GM18951 (cell line): ENCODE measurements around the gene SPTA1.

Source experiments
- POLR2A ChIP-seq: IDR thresholded peaks from 4 replicates; pipeline ENCODE4 v1.6.1; 2011; ENCODE audit warnings: mild to moderate bottlenecking; ENCODE audit not compliant: insufficient read length, insufficient read depth; ENCODE audit errors: extremely low read depth
- in situ Hi-C: fragments of 300-500 bp; cut with MboI; formaldehyde crosslinking; loops from one replicate; pipeline ENCODE4 v1.12.0; 2022; ENCODE audit warnings: low sequenced_read_pairs, mixed read lengths, inconsistent platforms; ENCODE audit not compliant: unreplicated experiment

Gene SPTA1

DNA sequence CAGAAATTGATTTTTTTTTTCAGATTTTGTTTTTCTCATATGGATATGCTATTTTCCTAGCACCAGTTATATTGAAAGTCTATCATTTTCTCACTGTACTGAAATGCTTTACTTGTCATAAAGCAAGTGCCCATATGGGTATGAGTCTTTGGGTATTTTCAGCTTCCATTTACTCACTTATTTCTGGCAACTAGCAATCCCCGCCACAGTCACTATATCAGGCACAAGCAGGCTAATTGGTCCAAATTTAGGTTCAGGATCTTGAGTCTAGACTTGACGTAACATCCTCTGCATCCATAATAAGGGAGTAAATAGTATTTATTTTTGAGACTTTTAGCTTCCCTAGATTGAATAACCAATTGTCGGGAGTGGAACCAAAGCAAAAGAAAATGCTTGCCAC lies 109.0 kb downstream of the SPTA1 start:
- TF ChIP-seq POLR2A = no peak
- in situ Hi-C loops = no loop called here

DNA sequence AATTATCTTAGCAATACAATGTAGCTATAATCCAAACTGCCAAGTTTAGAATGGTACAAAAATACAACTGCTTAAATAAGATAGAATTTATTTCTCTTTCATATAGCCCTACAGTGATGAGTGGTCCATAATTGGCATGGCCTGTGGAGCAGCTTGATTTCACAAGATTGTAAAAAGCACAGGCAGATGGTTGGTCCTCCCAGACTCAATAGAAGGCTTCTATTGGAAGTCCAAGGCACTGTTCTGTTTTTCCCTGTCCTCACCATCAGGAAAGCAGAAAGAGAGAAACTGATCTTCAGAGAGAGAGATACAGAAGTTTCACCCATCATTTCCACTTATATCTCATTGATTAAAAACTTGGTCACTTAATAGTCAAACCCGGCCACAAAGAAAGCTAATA lies 114.3 kb downstream of the SPTA1 start:
- no peak for TF ChIP-seq POLR2A
- in situ Hi-C loops = no loop called here

DNA sequence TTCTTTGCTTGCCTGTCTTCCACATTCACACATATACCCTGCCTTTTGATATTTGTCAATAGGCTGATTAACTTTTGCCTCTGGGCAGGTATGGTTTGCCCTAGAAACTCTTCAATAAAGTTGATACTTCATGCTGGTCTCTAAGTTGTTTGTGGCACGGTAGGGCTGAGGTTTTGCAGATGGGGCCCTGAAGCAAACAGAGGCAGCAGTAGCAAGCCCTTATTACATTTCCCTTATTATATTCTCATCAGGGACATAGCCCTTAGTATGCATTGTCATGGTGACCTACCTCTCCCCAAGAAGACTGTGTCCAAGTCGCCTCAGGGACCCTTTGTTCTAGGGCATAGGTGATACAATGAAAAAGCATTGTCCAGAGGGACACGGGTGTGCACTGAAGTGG lies 116.0 kb downstream of the SPTA1 start, which contains the start of gene OR6P1:
TSS of gene OR6P1 (minus strand) at position 101 of the 400 bp plus-strand sequence. CDS start 6,976 bp downstream, outside the sequence.
- TF ChIP-seq POLR2A = no peak
- in situ Hi-C loops = no loop called here

DNA sequence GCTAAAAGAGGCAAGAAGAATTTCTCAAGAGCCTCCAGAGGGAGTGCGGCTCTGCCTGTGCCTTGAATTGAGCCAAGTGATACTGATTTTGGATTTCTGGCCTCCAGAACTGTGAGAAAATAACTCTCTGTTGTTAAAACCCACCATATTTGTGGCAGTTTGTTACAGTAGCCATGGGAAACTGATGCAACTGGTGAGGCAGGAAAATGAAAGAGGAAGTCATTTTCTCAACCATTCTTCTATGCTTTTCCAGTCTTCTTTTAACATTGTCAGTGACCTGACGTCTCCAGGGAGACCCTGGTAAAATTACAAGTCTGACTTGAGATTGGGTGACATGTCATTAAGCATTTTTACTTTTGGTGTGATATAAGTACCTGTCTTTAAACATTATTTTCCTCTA lies 121.9 kb downstream of the SPTA1 start:
- in situ Hi-C loops = no loop called here
- no peak for TF ChIP-seq POLR2A

DNA sequence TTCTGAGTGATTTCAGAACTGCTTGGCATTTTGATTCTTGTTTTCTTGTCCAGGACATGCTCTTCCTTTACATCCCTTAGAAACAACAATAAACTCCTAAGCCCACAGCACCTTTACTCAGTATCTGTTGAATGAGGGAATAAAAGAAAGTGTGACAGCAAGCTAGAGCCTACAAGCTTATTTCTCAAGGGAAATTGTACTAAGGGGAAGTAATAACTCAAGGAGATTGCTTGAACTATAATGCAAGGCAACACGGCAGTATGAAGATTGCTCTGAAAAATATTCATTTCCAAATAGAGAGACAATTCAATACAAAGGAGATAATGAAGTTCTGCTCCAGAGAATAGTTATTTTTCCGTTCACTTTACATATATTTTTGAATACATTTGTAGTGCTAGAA lies 122.7 kb downstream of the SPTA1 start:
- no peak for TF ChIP-seq POLR2A
- in situ Hi-C loops = no loop called here
